Neural crest cell (in vitro differentiated cells): ENCODE data around the gene SGK1. TPM values are rescaled to one million over a fixed set of nuclear protein-coding genes. Genes with fewer than 3 reads are reported as not detected.
A peak's percentile ranks its signal among the peaks of the same experiment; 100 is the strongest.
"Not testable (repeated sequence)": the region's sequence is repeated elsewhere in the genome, so short reads cannot be mapped to it uniquely, and the experiment has no call there.

Experiments used
- DNase-seq: peaks from one replicate; pipeline ENCODE4 v3.0.0; 2021; ENCODE audit warnings: low read depth, mixed read lengths, low spot score
- H3K27ac Mint-ChIP-seq: one replicate; pipeline ENCODE4 v1.8.0; 2021; ENCODE audit warnings: mild to moderate bottlenecking, mixed read lengths; ENCODE audit not compliant: unreplicated experiment
- H3K27me3 Mint-ChIP-seq: 2 replicates; pipeline ENCODE4 v1.8.0; 2021; ENCODE audit warnings: low read depth, mild to moderate bottlenecking, mixed read lengths
- H3K36me3 Mint-ChIP-seq: 2 replicates; pipeline ENCODE4 v1.8.0; 2021; ENCODE audit warnings: low read depth, mild to moderate bottlenecking, mixed read lengths
- H3K4me1 Mint-ChIP-seq: 2 replicates; pipeline ENCODE4 v1.8.0; 2021; ENCODE audit warnings: mixed read lengths
- H3K4me3 Mint-ChIP-seq: one replicate; pipeline ENCODE4 v1.8.0; 2021; ENCODE audit warnings: mild to moderate bottlenecking, mixed read lengths
- H3K9me3 Mint-ChIP-seq: 2 replicates; pipeline ENCODE4 v1.8.0; 2021; ENCODE audit warnings: mixed read lengths
- CTCF ChIP-seq: fragments of 200-600 bp; sonication (generic); conservative IDR thresholded peaks from 2 replicates; pipeline ENCODE4 v1.5.0; 2021; ENCODE audit warnings: antibody characterized with exemption, mild to moderate bottlenecking
- total RNA-seq: library from RNA; stranded (reverse); gene quantifications from 2 replicates; pipeline ENCODE4 v1.2.1, GENCODE V29; 2021

The SGK1 gene
- total RNA-seq, 1 donor from 2014 or later = 5.9 TPM

DNA sequence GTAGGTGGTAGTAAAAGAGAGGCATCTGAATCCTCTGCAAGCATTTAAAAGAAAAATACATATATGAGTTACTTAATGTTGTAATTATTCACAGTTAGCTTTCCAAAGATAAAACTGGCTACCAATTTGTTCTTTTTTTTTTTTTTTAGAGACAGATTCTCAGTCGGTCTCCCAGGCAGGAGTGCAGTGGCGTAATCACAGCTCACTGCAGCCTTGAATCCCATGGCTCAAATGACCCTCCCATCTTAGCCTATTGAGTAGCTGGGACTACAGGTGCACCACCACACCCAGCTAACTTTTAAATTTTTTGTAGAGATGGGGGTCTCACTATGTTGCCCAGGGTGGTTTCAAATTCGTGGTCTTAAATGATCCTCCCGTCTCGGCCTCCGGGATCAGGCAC is 36.5 kb downstream of the SGK1 start:
- TF ChIP-seq CTCF = no peak
- no peaks in the 10 kb centered on the region for H3K36me3 Mint-ChIP-seq
- no peak overlapping the region for H3K27ac Mint-ChIP-seq
- no peaks in the 10 kb centered on the region for H3K9me3 Mint-ChIP-seq
- no peaks in the 10 kb centered on the region for H3K4me1 Mint-ChIP-seq
- H3K4me3 Mint-ChIP-seq = no peak overlapping the region
- no peaks in the 10 kb centered on the region for H3K27me3 Mint-ChIP-seq
- no peak for DNase-seq

GRCh38 chr6:134278000-134278399 is 39.9 kb downstream of the SGK1 start:
- Mint-ChIP-seq H3K9me3 (peaks cover 1% of the 10 kb centered on the region), H3K27ac (no peak overlapping the region), H3K27me3 (no peaks in the 10 kb centered on the region), H3K4me3 (no peak overlapping the region), H3K36me3 (no peaks in the 10 kb centered on the region), H3K4me1 (no peaks in the 10 kb centered on the region)
- no peak for TF ChIP-seq CTCF
- no peak for DNase-seq

- not testable (repeated sequence) for H3K9me3 Mint-ChIP-seq, H3K4me3 Mint-ChIP-seq, DNase-seq, H3K27ac Mint-ChIP-seq, H3K4me1 Mint-ChIP-seq, H3K27me3 Mint-ChIP-seq, H3K36me3 Mint-ChIP-seq
Measured at GRCh38 chr6:134276891-134277377, 41.0 kb downstream of the SGK1 start.

GRCh38 chr6:134272374-134272773 is 45.5 kb downstream of the SGK1 start:
- Mint-ChIP-seq H3K27me3 (no peaks in the 10 kb centered on the region), H3K4me1 (peaks cover 8% of the 10 kb centered on the region), H3K27ac (no peak overlapping the region), H3K36me3 (no peaks in the 10 kb centered on the region), H3K4me3 (no peak overlapping the region), H3K9me3 (peaks cover 2% of the 10 kb centered on the region)
- no peak for DNase-seq
- TF ChIP-seq CTCF = no peak

DNA sequence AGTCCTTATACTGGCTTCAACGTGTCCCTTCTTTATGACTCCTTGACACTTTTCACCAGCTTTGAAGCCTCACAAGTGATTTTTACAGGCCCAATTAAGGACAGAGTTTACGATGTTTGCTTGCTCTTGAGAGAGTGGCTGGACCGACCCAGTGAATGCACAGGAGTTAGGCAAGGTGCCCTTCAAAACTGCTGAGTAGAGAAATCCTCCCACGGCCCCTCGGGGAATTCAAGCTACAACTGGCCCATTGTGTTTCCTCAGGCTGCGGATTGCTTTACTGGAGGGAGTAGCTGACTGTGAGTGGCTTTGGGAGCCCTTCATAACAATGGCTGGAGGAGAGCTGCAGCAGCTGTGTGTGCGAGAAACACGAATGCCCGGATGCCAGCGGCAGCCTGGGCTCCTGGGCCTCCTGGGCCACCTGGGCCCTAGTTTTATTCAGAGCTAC is 50.0 kb downstream of the SGK1 start:
- no peak for TF ChIP-seq CTCF
- Mint-ChIP-seq H3K4me3 (peak overlapping the region; percentile 12), H3K4me1 (peaks cover 8% of the 10 kb centered on the region), H3K27me3 (no peaks in the 10 kb centered on the region), H3K9me3 (peaks cover under 1% of the 10 kb centered on the region), H3K36me3 (no peaks in the 10 kb centered on the region), H3K27ac (peak overlapping the region; percentile 72)
- DNase-seq = peak; percentile 35

DNA sequence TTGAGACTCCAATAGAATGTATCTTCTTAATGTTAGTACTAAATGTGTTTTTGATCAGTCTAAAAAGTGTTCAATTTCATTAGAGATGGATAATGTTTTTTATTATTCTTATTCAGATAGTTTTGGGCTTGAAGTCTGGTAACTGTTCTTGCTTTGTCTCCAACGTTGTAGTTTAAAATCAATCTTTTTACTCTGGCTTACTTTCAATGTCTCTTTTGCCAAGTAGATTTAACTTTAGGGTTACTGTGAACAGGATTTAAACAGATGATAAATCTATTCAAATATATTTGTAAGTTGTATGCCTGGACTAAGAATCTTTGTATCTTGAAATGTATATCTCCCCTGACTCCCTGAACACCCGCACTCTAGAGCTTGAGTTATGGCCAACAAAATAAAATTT is 51.1 kb downstream of the SGK1 start:
- Mint-ChIP-seq H3K9me3 (no peaks in the 10 kb centered on the region), H3K27ac (no peak overlapping the region), H3K36me3 (no peaks in the 10 kb centered on the region)

More for the DNA sequence above, 51.1 kb downstream of the SGK1 start:
- DNase-seq = no peak
- no peaks in the 10 kb centered on the region for H3K27me3 Mint-ChIP-seq
- H3K4me1 Mint-ChIP-seq = peaks cover 8% of the 10 kb centered on the region
- no peak overlapping the region for H3K4me3 Mint-ChIP-seq
- no peak for TF ChIP-seq CTCF
